NCI-H1417 treated with DMSO at 0.1 percent for 48 hours (cell line): ENCODE results near the gene MAPRE2.

Source experiments
- DNase-seq: peaks from one replicate; lab custom pipeline; 2025; lab: John Stamatoyannopoulos, UW

The MAPRE2 gene

GRCh38 chr18:35062408-35062807 is 21.2 kb downstream of the MAPRE2 start:
- DNase-seq: no peak

DNA sequence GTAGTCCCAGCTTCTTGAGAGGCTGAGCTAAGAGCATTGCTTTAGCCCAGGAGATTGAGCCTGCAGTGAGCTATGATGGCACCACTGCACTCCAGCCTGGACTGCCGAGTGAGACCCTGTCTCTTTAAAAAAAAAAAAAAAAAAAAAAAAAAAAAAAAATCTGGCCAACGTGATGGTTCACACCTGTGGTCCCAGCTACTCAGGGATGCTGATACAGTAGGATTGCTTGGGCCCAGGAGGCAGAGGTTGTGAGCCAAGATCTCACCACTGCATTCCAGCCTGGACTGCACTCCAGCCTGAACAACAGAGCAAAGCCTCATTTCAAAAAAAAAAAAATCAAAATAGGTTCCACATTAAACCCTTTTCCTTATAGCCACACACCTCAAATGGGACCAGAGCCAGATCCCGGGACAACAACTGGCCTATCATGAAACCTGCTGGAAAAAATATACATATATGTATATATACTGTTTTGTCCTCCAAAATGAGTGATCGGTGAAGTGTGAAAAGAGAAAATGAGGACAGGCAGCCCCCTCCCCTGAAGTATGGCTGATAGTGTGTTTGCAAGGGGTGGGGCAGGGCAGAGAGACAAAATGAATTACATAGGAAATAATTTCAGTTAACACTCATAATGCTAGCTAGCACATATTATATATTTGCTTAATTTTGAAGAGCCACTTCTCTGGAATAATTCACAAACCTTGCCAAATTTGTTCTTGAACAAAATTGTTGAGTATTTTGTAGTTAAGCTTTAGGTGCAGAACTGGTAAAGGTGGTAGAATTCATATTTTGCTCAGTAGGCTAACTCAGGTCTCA is 22.9 kb downstream of the MAPRE2 start:
- DNase-seq: no peak

- no peak for DNase-seq
Observed at GRCh38 chr18:35067454-35067853, 26.2 kb downstream of the MAPRE2 start.

DNA sequence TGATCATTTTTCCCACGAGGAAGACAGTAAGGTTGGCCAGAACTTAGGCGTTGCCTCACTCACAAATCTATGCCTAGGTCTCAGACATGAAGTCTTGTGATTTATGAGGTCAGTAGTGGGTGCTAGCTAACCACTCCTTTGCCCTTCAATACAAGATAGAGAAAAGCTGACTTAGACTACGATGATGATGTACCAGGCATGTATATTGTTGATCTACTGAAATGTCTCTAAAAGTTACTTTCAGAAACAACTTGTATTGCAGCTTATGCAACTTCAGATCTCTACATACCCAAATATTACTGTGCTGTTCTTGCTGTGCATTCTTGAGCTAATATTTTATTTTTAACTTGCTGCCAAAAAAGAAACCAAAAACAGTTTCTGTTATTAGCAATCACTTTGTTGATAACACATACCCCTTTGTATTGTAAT is 30.6 kb downstream of the MAPRE2 start:
- DNase-seq: no peak

- DNase-seq: no peak
Observed at GRCh38 chr18:35072616-35073015, 31.4 kb downstream of the MAPRE2 start.

DNA sequence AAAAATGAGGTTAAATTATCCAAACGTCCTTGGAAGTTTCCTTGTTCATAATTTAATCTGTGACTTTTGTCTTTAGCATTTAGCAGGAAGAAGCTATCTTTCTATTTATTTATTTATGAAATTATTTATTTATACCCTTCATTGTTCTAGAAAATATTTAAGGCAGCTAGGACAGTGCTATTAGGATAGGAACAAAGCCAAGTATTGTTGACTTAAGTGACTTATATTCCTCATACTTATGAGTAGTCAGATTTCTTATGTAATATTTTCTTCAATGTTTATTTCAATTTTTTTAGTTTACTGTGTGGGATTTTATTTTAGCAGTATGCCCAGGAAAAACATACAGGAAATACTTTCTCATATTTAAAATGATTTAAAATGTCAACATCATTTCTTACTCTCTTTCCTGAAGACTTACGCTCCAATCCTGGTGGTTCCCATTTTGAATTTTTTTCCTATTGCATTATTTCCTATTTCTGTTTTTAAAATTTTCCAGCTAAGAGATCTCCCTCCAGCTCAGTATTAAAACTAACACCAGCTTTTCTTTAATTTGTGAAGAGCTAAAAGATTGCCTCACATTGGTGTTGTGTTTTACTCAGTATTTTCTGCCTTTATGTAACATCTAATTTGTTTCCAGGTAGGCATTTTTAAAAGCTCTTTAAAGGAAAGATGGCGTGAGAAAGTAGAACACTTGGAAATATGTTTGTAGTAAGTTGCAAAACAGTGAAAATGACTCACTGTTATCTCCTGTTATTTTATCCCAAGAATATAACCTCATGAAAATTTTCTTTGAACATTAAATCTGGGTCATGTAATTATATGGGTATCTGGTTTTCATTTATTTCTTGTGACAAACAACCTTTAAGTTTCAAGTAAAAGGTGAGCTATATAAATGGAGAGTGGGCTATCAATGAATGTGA is 32.2 kb downstream of the MAPRE2 start:
- DNase-seq: no peak

- DNase-seq: no peak
Observed at GRCh38 chr18:35074581-35074980, 33.4 kb downstream of the MAPRE2 start.

GRCh38 chr18:35075132-35075531 is 33.9 kb downstream of the MAPRE2 start:
- DNase-seq: no peak

DNA sequence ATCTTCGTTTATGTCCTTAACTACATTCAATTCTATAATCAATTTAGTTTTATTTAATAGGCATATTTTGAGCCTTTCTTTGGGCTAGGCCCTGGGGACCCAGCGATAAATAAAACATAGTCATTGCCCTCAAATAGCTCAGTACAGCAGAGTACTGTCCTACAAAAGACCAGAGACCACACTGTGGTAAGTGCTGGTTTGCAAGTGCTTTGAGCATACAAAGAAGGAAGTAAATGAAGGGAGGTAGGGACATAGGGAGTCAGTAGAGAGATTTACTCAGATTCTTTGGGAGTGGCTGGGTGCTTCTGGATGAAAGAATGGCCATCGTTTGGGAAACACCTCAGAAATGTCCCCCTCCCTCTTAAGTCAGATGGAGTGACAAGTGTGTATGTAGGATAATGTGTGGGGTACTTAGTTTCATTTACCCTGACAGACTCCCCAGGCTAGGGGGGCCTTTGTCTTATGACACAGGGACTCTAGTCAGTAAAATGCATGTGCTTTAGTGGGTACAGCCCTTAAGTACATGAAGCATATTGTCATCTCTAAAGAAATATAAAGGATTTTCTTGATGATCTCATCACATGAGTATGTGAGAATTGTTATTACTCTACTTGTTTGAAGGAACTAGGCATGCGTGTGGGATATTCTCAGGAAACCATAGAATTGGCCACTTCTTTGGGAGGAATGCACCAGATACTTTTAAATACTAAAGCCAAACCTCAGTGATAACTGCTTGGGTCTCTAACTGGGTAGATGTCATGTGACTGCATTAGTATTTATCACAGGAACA is 35.1 kb downstream of the MAPRE2 start:
- no peak for DNase-seq

DNA sequence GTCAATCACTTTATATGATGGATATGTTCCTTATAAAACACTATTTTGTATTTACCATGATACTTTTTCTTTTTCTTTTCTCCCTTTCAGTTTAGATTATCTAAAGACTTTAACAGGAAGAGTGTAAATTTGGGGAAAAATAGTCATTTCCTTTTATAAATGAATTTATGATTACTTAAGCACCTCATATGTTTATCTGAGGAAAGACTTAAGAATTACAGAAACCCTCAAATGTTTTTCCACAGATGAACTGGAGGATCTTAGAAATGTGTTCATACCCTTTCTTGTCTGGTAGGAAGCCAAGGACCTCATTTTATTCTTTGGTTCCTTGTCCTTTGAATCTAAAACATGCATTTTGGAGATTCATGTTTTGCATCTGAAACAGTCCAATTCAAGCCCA is 36.7 kb downstream of the MAPRE2 start:
- no peak for DNase-seq

- DNase-seq: no peak
Observed at GRCh38 chr18:35080058-35080457, 38.8 kb downstream of the MAPRE2 start.

DNA sequence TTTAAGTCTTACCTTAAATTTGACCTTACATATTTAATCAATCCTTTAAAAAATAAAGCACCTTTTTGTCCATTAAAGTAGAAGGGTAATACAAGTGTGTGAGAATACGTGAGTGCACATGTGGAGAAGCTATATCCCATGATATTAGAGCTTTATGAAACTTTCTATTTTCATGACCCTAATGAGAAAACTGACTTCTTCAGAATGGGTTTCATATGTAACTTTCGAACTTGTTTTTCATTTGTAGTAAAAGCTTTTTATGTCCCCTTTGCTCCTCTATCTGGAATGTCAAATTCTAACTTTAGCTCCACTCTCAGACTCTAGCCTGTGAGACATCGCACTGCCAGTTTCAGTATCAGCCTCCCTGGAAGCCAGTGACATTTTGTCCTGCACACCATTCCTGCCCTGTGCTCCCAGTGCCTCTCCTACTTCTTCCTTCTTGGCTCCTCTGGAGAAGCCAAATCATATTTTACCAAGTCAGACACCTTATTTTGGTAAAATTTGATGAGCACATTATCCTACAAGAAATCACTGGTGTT is 42.0 kb downstream of the MAPRE2 start:
- no peak for DNase-seq

GRCh38 chr18:35084494-35085449 is 43.6 kb downstream of the MAPRE2 start:
- DNase-seq: no peak

- no peak for DNase-seq
Observed at GRCh38 chr18:35085450-35086380, 44.5 kb downstream of the MAPRE2 start.

DNA sequence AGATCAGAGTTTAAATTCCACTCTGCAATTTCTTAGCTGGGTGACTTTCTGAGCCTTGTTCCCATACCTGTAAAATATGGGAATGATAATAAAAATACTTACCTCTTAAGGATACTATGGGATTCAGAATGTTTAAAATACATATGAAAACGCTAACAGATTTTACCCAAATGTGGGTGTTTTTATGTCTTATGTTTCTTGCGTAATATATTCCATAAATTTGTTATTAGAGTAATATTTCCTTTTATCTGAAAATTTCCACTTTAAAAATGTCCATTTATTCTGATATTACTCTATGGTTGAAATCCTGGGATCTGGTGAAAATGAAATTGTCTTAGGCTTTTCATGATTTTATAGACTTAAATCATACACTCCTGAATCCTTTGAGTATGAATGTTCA is 45.5 kb downstream of the MAPRE2 start:
- DNase-seq: no peak

DNA sequence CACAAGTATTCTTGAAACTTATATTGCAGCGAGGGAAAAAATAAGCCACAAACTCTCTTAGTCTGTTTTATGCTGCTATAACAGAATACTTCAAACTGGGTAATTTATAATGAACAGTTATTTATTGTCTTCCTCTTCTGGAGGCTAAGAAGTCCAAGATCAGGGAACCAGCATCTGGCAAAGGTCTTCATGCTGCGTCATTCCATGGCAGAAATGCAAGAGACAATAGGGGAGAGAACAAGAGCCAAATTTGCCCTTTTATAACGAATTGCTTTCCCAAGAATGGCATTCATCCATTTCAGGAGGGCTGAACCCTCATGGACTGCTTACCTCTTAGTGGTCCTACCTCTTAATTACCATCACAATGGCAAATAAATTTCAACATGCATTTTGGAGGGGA is 46.5 kb downstream of the MAPRE2 start:
- no peak for DNase-seq

GRCh38 chr18:35088921-35089320 is 47.7 kb downstream of the MAPRE2 start:
- DNase-seq: no peak

- DNase-seq: no peak
Observed at GRCh38 chr18:35089382-35089781, 48.2 kb downstream of the MAPRE2 start.

- DNase-seq: no peak
Observed at GRCh38 chr18:35089891-35090550, 48.8 kb downstream of the MAPRE2 start.
